GM12891 (cell line): ENCODE data around the gene LDLRAD3.

Source experiments
- POLR2A ChIP-seq: IDR thresholded peaks from 2 replicates; pipeline ENCODE4 v1.6.1; 2011; ENCODE audit warnings: low read depth, low read length, control low read depth
- POLR2AphosphoS5 ChIP-seq: IDR thresholded peaks from 2 replicates; pipeline ENCODE4 v1.6.1; 2011; ENCODE audit warnings: low read depth, low read length, control low read depth
- SPI1 ChIP-seq: IDR thresholded peaks from 2 replicates; pipeline ENCODE4 v1.6.1; 2011; ENCODE audit warnings: low read depth, low read length, control low read depth
- TAF1 ChIP-seq: IDR thresholded peaks from 2 replicates; pipeline ENCODE4 v1.6.1; 2011; ENCODE audit warnings: low read depth, low read length, control low read depth

- no peak for TF ChIP-seq POLR2AphosphoS5
- no peak for TF ChIP-seq TAF1
- no peak for TF ChIP-seq POLR2A
- TF ChIP-seq SPI1: no peak
Measured at GRCh38 chr11:36222831-36223635, 279.2 kb downstream of the LDLRAD3 start.
